B cell (primary cell): Measurements from ENCODE around the gene U2AF2. TPM values are rescaled to one million over a fixed set of nuclear protein-coding genes. Genes with fewer than 3 reads are reported as not detected.

Source experiments
- ATAC-seq: fragments of 200-7000 bp; cut with Tn5 transposase; one replicate; pipeline ENCODE4 v1.10.0; 2021; ENCODE audit warnings: low read depth, mild to moderate bottlenecking, moderate number of reproducible peaks, moderate library complexity
- CTCF ChIA-PET: fragments of 350-600 bp; sonication (Branson Sonifier 250); formaldehyde crosslinking; loops from one replicate; lab custom pipeline; 2021; ENCODE audit warnings: antibody characterized with exemption, inconsistent platforms; lab: Charles Lee
- POLR2A ChIA-PET: fragments of 350-600 bp; sonication (Branson Sonifier 250); formaldehyde crosslinking; loops from one replicate; lab custom pipeline; 2021; ENCODE audit warnings: antibody characterized with exemption; lab: Charles Lee
- DNase-seq: peaks from one replicate; pipeline ENCODE4 v3.0.0; 2013
- H2AFZ ChIP-seq: 2 replicates; pipeline ENCODE4 v1.6.1; 2012; ENCODE audit warnings: mild to moderate bottlenecking, low read depth, low read length; ENCODE audit not compliant: insufficient read depth, poor library complexity, severe bottlenecking
- H3K27ac ChIP-seq, 2 donors: 1 replicate in 1 of 2; 2 replicates in 1 of 2; pipeline ENCODE4 v1.5.1; 2012 to 2013; ENCODE audit warnings: low read length in 2 of 2, mild to moderate bottlenecking in 2 of 2, moderate library complexity in 1 of 2
- H3K27me3 ChIP-seq, 4 experiments: fragments of 200-600 bp in 1 of 4; sonication (generic) in 1 of 4; replicated peaks in 1 of 4; 1 replicate in 2 of 4; 2 replicates in 2 of 4; pipeline versions ENCODE4 v1.6.1 to v1.7.0; 2013 to 2016; ENCODE audit warnings: low read length in 3 of 4, mild to moderate bottlenecking in 2 of 4, mixed read lengths in 1 of 4, moderate library complexity in 1 of 4; ENCODE audit not compliant: insufficient read depth in 4 of 4, control insufficient read depth in 3 of 4; ENCODE audit errors: control extremely low read depth in 1 of 4
- H3K36me3 ChIP-seq, 2 experiments: replicated peaks in 1 of 2; 1 replicate in 1 of 2; 2 replicates in 1 of 2; pipeline versions ENCODE4 v1.6.1 to v1.7.1; 2013; ENCODE audit warnings: low read length in 1 of 2; ENCODE audit not compliant: insufficient read depth in 2 of 2, control insufficient read depth in 1 of 2; ENCODE audit errors: control extremely low read depth in 1 of 2, extremely low read depth in 1 of 2
- H3K4me1 ChIP-seq, 2 donors: fragments of 200-600 bp in 1 of 2; sonication (generic) in 1 of 2; 1 replicate in 1 of 2; 2 replicates in 1 of 2; pipeline versions ENCODE4 v1.5.1 to v1.6.1; 2013 to 2017; ENCODE audit warnings: low read length in 2 of 2; ENCODE audit not compliant: control insufficient read depth in 2 of 2, insufficient read depth in 2 of 2
- H3K4me2 ChIP-seq: replicated peaks from 2 replicates; pipeline ENCODE3; 2012; ENCODE audit warnings: mild to moderate bottlenecking, low read depth, low read length; ENCODE audit not compliant: poor library complexity, severe bottlenecking
- H3K4me3 ChIP-seq, 5 experiments: fragments of 200-600 bp in 1 of 5; sonication (generic) in 1 of 5; 1 replicate in 3 of 5; 2 replicates in 2 of 5; pipeline versions ENCODE4 v1.5.1 to v1.7.0; 2011 to 2016; ENCODE audit warnings: low read length in 4 of 5, mild to moderate bottlenecking in 4 of 5, low read depth in 2 of 5, control low read depth in 1 of 5, moderate library complexity in 1 of 5; ENCODE audit not compliant: insufficient read depth in 1 of 5; ENCODE audit errors: control extremely low read depth in 1 of 5, extremely low read depth in 1 of 5
- H3K79me2 ChIP-seq: fragments of 200-600 bp; sonication (generic); one replicate; pipeline ENCODE4 v1.6.0; 2016; ENCODE audit warnings: low read length; ENCODE audit not compliant: control insufficient read depth, insufficient read depth
- H3K9ac ChIP-seq: fragments of 200-600 bp; sonication (generic); 2 replicates; pipeline ENCODE4 v1.6.1; 2017; ENCODE audit warnings: mild to moderate bottlenecking, low read length, moderate library complexity
- H3K9me3 ChIP-seq, 3 donors: one replicate each; pipeline versions ENCODE4 v1.6.1 to v1.7.1; 2013; ENCODE audit warnings: low read length in 2 of 3; ENCODE audit not compliant: control insufficient read depth in 2 of 3, insufficient read depth in 1 of 3; ENCODE audit errors: control extremely low read depth in 1 of 3
- H4K20me1 ChIP-seq: 2 replicates; pipeline ENCODE4 v1.6.0; 2012; ENCODE audit warnings: mild to moderate bottlenecking, low read length; ENCODE audit not compliant: insufficient read depth, control insufficient read depth, poor library complexity, severe bottlenecking
- H3K27ac Mint-ChIP-seq: one replicate; pipeline ENCODE4 v1.8.0; 2021; ENCODE audit warnings: mixed read lengths
- H3K27me3 Mint-ChIP-seq: one replicate; pipeline ENCODE4 v1.8.0; 2021; ENCODE audit warnings: mixed read lengths
- H3K4me1 Mint-ChIP-seq: one replicate; pipeline ENCODE4 v1.8.0; 2021; ENCODE audit warnings: mixed read lengths
- H3K4me3 Mint-ChIP-seq: one replicate; pipeline ENCODE4 v1.8.0; 2021; ENCODE audit warnings: mixed read lengths
- H3K9me3 Mint-ChIP-seq: one replicate; pipeline ENCODE4 v1.8.0; 2022; ENCODE audit warnings: mixed read lengths; ENCODE audit not compliant: insufficient read depth
- CTCF ChIP-seq: fragments of 200-600 bp; IDR thresholded peaks from one replicate; pipeline ENCODE4 v1.8.0; 2022; ENCODE audit warnings: antibody characterized with exemption, mild to moderate bottlenecking
- EZH2 ChIP-seq: IDR thresholded peaks from 2 replicates; pipeline ENCODE4 v1.6.1; 2012; ENCODE audit warnings: borderline replicate concordance, low read depth, mild to moderate bottlenecking, moderate library complexity, low read length; ENCODE audit not compliant: insufficient read depth, poor library complexity, severe bottlenecking
- WGBS: methylation state at CpG from one replicate; pipeline ENCODE4 v1.1.5; 2013; ENCODE audit warnings: missing lambda C conversion rate; ENCODE audit not compliant: insufficient coverage; 5-methylcytosine and 5-hydroxymethylcytosine counted together
- intact Hi-C: fragments of 100-400 bp; cut with micrococcal nuclease; formaldehyde crosslinking; loops from one replicate; pipeline ENCODE4 v1.10.0; 2022
- polyA plus RNA-seq: library from polyadenylated mRNA; depleted of rRNA; stranded (reverse); fragments of >200 nt; gene quantifications from 2 replicates; pipeline ENCODE4 v1.2.3, GENCODE V29; 2012
- small RNA-seq: library from RNA; depleted of rRNA; stranded (forward); fragments of <200 nt; gene quantifications from one replicate; pipeline ENCODE3, GENCODE V24; 2012; ENCODE audit warnings: low replicate concordance, low read depth; ENCODE audit not compliant: insufficient read length
- total RNA-seq, 2 donors: library from RNA; stranded (reverse); fragments of 120-200 nt in 1 of 2; gene quantifications; 1 replicate in 1 of 2; 2 replicates in 1 of 2; pipeline versions ENCODE4 v1.2.3 to v1.2.4, GENCODE V29; 2013 to 2022

The U2AF2 gene
- total and polyA plus RNA-seq, 2 donors (not counting 1 experiment from before 2014, with no cell fraction given) = 275 to 300 TPM

GRCh38 chr19:55723491-55723890 is 68.7 kb downstream of the U2AF2 start:
- Histone ChIP-seq H3K36me3 (no peaks in the 10 kb centered on the region), H3K27me3 (peaks cover 0 to 11% (median 3%) of the 10 kb centered on the region in 4 experiments), H3K9me3 (peaks cover 2 to 14% (median 5%) of the 10 kb centered on the region in 3 donors), H3K27ac (no peak overlapping the region), H3K9ac (no peak overlapping the region), H2AFZ (no peak overlapping the region), H3K4me1 (no peaks in the 10 kb centered on the region), H4K20me1 (no peaks in the 10 kb centered on the region), H3K4me3 (no peak overlapping the region), H3K4me2 (no peak overlapping the region), H3K79me2 (no peaks in the 10 kb centered on the region)
- peaks cover 7% of the 10 kb centered on the region for H3K9me3 Mint-ChIP-seq
- H3K27ac Mint-ChIP-seq = no peak overlapping the region
- ChIA-PET POLR2A (no interaction called here), CTCF (no interaction called here)
- intact Hi-C loops = no loop called here
- H3K4me3 Mint-ChIP-seq = no peak overlapping the region
- WGBS = 100% methylated on average over 1 of the region's 8 CpGs
- TF ChIP-seq CTCF (no peak), EZH2 (no peak)
- ATAC-seq (no peak), DNase-seq (no peak)
- H3K27me3 Mint-ChIP-seq = peaks cover 40% of the 10 kb centered on the region
- H3K4me1 Mint-ChIP-seq = no peaks in the 10 kb centered on the region

Small RNA genes within 50 kb of the gene (small RNA-seq; reads per million reads assigned to genes)
- gene AC010525.2 = not detected

Other genes with a start within 250 kb of the U2AF2 start
- 20.6 and 29.0 TPM in 2 replicates for gene UBE2S, start 247.2 kb upstream of the U2AF2 start, total RNA-seq
- 50.0 and 72.7 TPM in 2 replicates for gene UBE2S, start 247.2 kb upstream of the U2AF2 start, polyA plus RNA-seq
- gene SHISA7, start 211.7 kb upstream of the U2AF2 start, total RNA-seq = not detected in 2 replicates
- gene SHISA7, start 211.7 kb upstream of the U2AF2 start, polyA plus RNA-seq = 0.06 TPM in 1 of 2 replicates, not detected in the other
- 10.0 and 11.1 TPM in 2 replicates for gene ISOC2, start 193.4 kb upstream of the U2AF2 start, total RNA-seq
- gene ISOC2, start 193.4 kb upstream of the U2AF2 start, polyA plus RNA-seq = 13.5 and 27.6 TPM in 2 replicates
- not detected in 2 replicates for gene C19orf85, start 190.3 kb upstream of the U2AF2 start, total RNA-seq
- gene C19orf85, start 190.3 kb upstream of the U2AF2 start, polyA plus RNA-seq = not detected in 2 replicates
- gene ZNF628, start 178.4 kb upstream of the U2AF2 start, total RNA-seq = 13.3 and 15.5 TPM in 2 replicates
- 18.3 and 28.6 TPM in 2 replicates for gene ZNF628, start 178.4 kb upstream of the U2AF2 start, polyA plus RNA-seq
- 10.7 and 12.6 TPM in 2 replicates for gene NAT14, start 169.8 kb upstream of the U2AF2 start, total RNA-seq
- 15.1 and 23.2 TPM in 2 replicates for gene NAT14, start 169.8 kb upstream of the U2AF2 start, polyA plus RNA-seq
- gene SSC5D, start 166.6 kb upstream of the U2AF2 start, total RNA-seq = 0.44 and 0.58 TPM in 2 replicates
- 0.22 and 0.46 TPM in 2 replicates for gene SSC5D, start 166.6 kb upstream of the U2AF2 start, polyA plus RNA-seq
- gene SBK2, start 117.9 kb upstream of the U2AF2 start, total RNA-seq = not detected in 2 replicates
- gene SBK2, start 117.9 kb upstream of the U2AF2 start, polyA plus RNA-seq = not detected in 2 replicates
- gene SBK3, start 109.5 kb upstream of the U2AF2 start, total RNA-seq = not detected in 2 replicates
- gene SBK3, start 109.5 kb upstream of the U2AF2 start, polyA plus RNA-seq = not detected in 2 replicates
- gene ZNF579, start 74.2 kb upstream of the U2AF2 start, total RNA-seq = 10.3 and 10.8 TPM in 2 replicates
- gene ZNF579, start 74.2 kb upstream of the U2AF2 start, polyA plus RNA-seq = 3.7 and 6.7 TPM in 2 replicates
- 21.4 and 26.4 TPM in 2 replicates for gene FIZ1, start 55.5 kb upstream of the U2AF2 start, total RNA-seq
- gene FIZ1, start 55.5 kb upstream of the U2AF2 start, polyA plus RNA-seq = 7.4 and 8.0 TPM in 2 replicates
- gene ZNF524, start 54.7 kb upstream of the U2AF2 start, total RNA-seq = 21.2 and 23.8 TPM in 2 replicates
- gene ZNF524, start 54.7 kb upstream of the U2AF2 start, polyA plus RNA-seq = 18.0 and 27.4 TPM in 2 replicates
- gene ZNF865, start 49.4 kb upstream of the U2AF2 start, total RNA-seq = 22.7 TPM in 2 replicates
- 9.9 and 11.3 TPM in 2 replicates for gene ZNF865, start 49.4 kb upstream of the U2AF2 start, polyA plus RNA-seq
- 9.7 and 11.5 TPM in 2 replicates for gene ZNF784, start 30.5 kb upstream of the U2AF2 start, total RNA-seq
- gene ZNF784, start 30.5 kb upstream of the U2AF2 start, polyA plus RNA-seq = 9.2 and 13.3 TPM in 2 replicates
- gene ZNF580, start 14.0 kb upstream of the U2AF2 start, total RNA-seq = 101 and 126 TPM in 2 replicates
- 69.8 and 105 TPM in 2 replicates for gene ZNF580, start 14.0 kb upstream of the U2AF2 start, polyA plus RNA-seq
- 47.3 and 51.3 TPM in 2 replicates for gene ZNF581, start 11.4 kb upstream of the U2AF2 start, total RNA-seq
- gene ZNF581, start 11.4 kb upstream of the U2AF2 start, polyA plus RNA-seq = 38.6 and 48.2 TPM in 2 replicates
- gene CCDC106, start 6.8 kb upstream of the U2AF2 start, total RNA-seq = 25.2 and 28.3 TPM in 2 replicates
- 52.1 and 54.5 TPM in 2 replicates for gene CCDC106, start 6.8 kb upstream of the U2AF2 start, polyA plus RNA-seq
- 63.8 and 63.9 TPM in 2 replicates for gene EPN1, start 20.2 kb downstream of the U2AF2 start, total RNA-seq
- 52.3 and 54.4 TPM in 2 replicates for gene EPN1, start 20.2 kb downstream of the U2AF2 start, polyA plus RNA-seq
- not detected in 2 replicates for gene NLRP9, start 83.4 kb downstream of the U2AF2 start, total RNA-seq
- not detected in 2 replicates for gene NLRP9, start 83.4 kb downstream of the U2AF2 start, polyA plus RNA-seq
- not detected in 2 replicates for gene RFPL4A, start 104.1 kb downstream of the U2AF2 start, total RNA-seq
- gene RFPL4A, start 104.1 kb downstream of the U2AF2 start, polyA plus RNA-seq = not detected in 2 replicates
- gene RFPL4AL1, start 114.1 kb downstream of the U2AF2 start, total RNA-seq = not detected in 2 replicates
- not detected in 2 replicates for gene RFPL4AL1, start 114.1 kb downstream of the U2AF2 start, polyA plus RNA-seq
- 0.12 TPM in 1 of 2 replicates, not detected in the other for gene NLRP11, start 177.0 kb downstream of the U2AF2 start, total RNA-seq
- gene NLRP11, start 177.0 kb downstream of the U2AF2 start, polyA plus RNA-seq = 0.07 and 0.24 TPM in 2 replicates
- gene NLRP4, start 181.5 kb downstream of the U2AF2 start, total RNA-seq = 0.15 and 0.19 TPM in 2 replicates
- gene NLRP4, start 181.5 kb downstream of the U2AF2 start, polyA plus RNA-seq = 0.45 and 1.3 TPM in 2 replicates